ENCODE data around the gene CDCA7. TPM values are rescaled to one million over a fixed set of nuclear protein-coding genes. Genes with fewer than 3 reads are reported as not detected.
"Not testable (repeated sequence)": the region's sequence is repeated elsewhere in the genome, so short reads cannot be mapped to it uniquely, and the experiment has no call there.

Gene CDCA7
- polyA plus RNA-seq = 4.3 TPM

GRCh38 chr2:173354582-173355131 lies at the start of gene CDCA7:
Gene CDCA7 (plus strand): TSS chr2:173354872. CDS start chr2:173354964, 92 bp downstream.
- H3K9me3 Mint-ChIP-seq = peaks cover 0 to 3% (median 0%) of the 10 kb centered on the region in 3 donors
- H3K27me3 Mint-ChIP-seq = peaks cover 33% of the 10 kb centered on the region
- H3K36me3 Mint-ChIP-seq = peaks cover 2% of the 10 kb centered on the region
- peak within 1 kb of the TSS; percentile 81 to 96 (median 90) for H3K4me3 Mint-ChIP-seq
- H3K27ac Mint-ChIP-seq = peak within 1 kb of the TSS; percentile 38 to 90 (median 69)
- peaks cover 5 to 29% (median 15%) of the 10 kb centered on the region in 3 donors for H3K4me1 Mint-ChIP-seq

- H3K4me3 Mint-ChIP-seq = no peak overlapping the region
Observed at GRCh38 chr2:173305303-173305702, 49.4 kb upstream of the CDCA7 start.

GRCh38 chr2:173307293-173307692 lies 47.4 kb upstream of the CDCA7 start:
- H3K4me3 Mint-ChIP-seq = peak overlapping the region in 3 of 4 donors; percentile 39 to 83 (median 65)
- H3K27me3 Mint-ChIP-seq = peaks cover 3% of the 10 kb centered on the region
- peaks cover 0 to 2% (median 0%) of the 10 kb centered on the region in 3 donors for H3K9me3 Mint-ChIP-seq
- H3K27ac Mint-ChIP-seq = no peak overlapping the region
- no peaks in the 10 kb centered on the region for H3K36me3 Mint-ChIP-seq
- peaks cover 5 to 13% (median 12%) of the 10 kb centered on the region in 3 donors for H3K4me1 Mint-ChIP-seq

More at GRCh38 chr2:173305303-173305702, 49.4 kb upstream of the CDCA7 start:
- Mint-ChIP-seq H3K9me3 (peaks cover 0 to 4% (median 2%) of the 10 kb centered on the region in 3 donors), H3K36me3 (no peaks in the 10 kb centered on the region), H3K4me1 (peaks cover 5 to 13% (median 12%) of the 10 kb centered on the region in 3 donors), H3K27ac (no peak overlapping the region), H3K27me3 (peaks cover 3% of the 10 kb centered on the region)

GRCh38 chr2:173309370-173309769 lies 45.3 kb upstream of the CDCA7 start:
- not testable (repeated sequence) for H3K9me3 Mint-ChIP-seq, H3K27ac Mint-ChIP-seq, H3K4me3 Mint-ChIP-seq, H3K36me3 Mint-ChIP-seq, H3K27me3 Mint-ChIP-seq
- peaks cover 5 to 13% (median 12%) of the 10 kb centered on the region in 3 donors for H3K4me1 Mint-ChIP-seq

GRCh38 chr2:173311844-173312606 lies 42.6 kb upstream of the CDCA7 start:
- H3K36me3 Mint-ChIP-seq = no peaks in the 10 kb centered on the region
- H3K4me1 Mint-ChIP-seq = peaks cover 5 to 8% (median 7%) of the 10 kb centered on the region in 3 donors
- no peaks in the 10 kb centered on the region for H3K9me3 Mint-ChIP-seq
- H3K27me3 Mint-ChIP-seq = peaks cover 4% of the 10 kb centered on the region
- H3K4me3 Mint-ChIP-seq = no peak overlapping the region
- H3K27ac Mint-ChIP-seq = no peak overlapping the region

GRCh38 chr2:173323371-173323770 lies 31.3 kb upstream of the CDCA7 start:
- Mint-ChIP-seq H3K27me3 (peaks cover 4% of the 10 kb centered on the region), H3K27ac (no peak overlapping the region), H3K4me3 (no peak overlapping the region), H3K9me3 (peaks cover 4 to 22% (median 16%) of the 10 kb centered on the region in 3 donors), H3K36me3 (peaks cover 5% of the 10 kb centered on the region), H3K4me1 (no peaks in the 10 kb centered on the region)

GRCh38 chr2:173326806-173327205 lies 27.9 kb upstream of the CDCA7 start:
- Mint-ChIP-seq H3K36me3 (peaks cover 3% of the 10 kb centered on the region), H3K4me3 (no peak overlapping the region), H3K27ac (no peak overlapping the region), H3K4me1 (no peaks in the 10 kb centered on the region), H3K27me3 (peaks cover 4% of the 10 kb centered on the region), H3K9me3 (peaks cover 5 to 35% (median 35%) of the 10 kb centered on the region in 3 donors)

- H3K9me3 Mint-ChIP-seq = peaks cover 5 to 37% (median 35%) of the 10 kb centered on the region in 3 donors
- H3K4me1 Mint-ChIP-seq = no peaks in the 10 kb centered on the region
- H3K27me3 Mint-ChIP-seq = peaks cover 4% of the 10 kb centered on the region
- H3K36me3 Mint-ChIP-seq = peaks cover 3% of the 10 kb centered on the region
- no peak overlapping the region for H3K4me3 Mint-ChIP-seq
- no peak overlapping the region for H3K27ac Mint-ChIP-seq
Observed at GRCh38 chr2:173327421-173327820, 27.3 kb upstream of the CDCA7 start.

- not testable (repeated sequence) for H3K4me1 Mint-ChIP-seq, H3K27ac Mint-ChIP-seq, H3K27me3 Mint-ChIP-seq, H3K36me3 Mint-ChIP-seq, H3K4me3 Mint-ChIP-seq
- peaks cover 4 to 33% (median 32%) of the 10 kb centered on the region in 3 donors for H3K9me3 Mint-ChIP-seq
Observed at GRCh38 chr2:173333003-173333402, 21.7 kb upstream of the CDCA7 start.

GRCh38 chr2:173339807-173340206 lies 14.9 kb upstream of the CDCA7 start:
- H3K36me3 Mint-ChIP-seq = peaks cover 4% of the 10 kb centered on the region
- H3K4me1 Mint-ChIP-seq = peaks cover 0 to 3% (median 0%) of the 10 kb centered on the region in 3 donors
- H3K4me3 Mint-ChIP-seq = no peak overlapping the region
- H3K27ac Mint-ChIP-seq = peak overlapping the region in 1 of 3 donors; percentile 31
- peaks cover 8% of the 10 kb centered on the region for H3K27me3 Mint-ChIP-seq
- peaks cover 0 to 7% (median 0%) of the 10 kb centered on the region in 3 donors for H3K9me3 Mint-ChIP-seq

GRCh38 chr2:173343921-173344320 lies 10.8 kb upstream of the CDCA7 start:
- Mint-ChIP-seq H3K4me1 (peaks cover 0 to 3% (median 0%) of the 10 kb centered on the region in 3 donors), H3K27me3 (no peaks in the 10 kb centered on the region), H3K9me3 (peaks cover 3 to 7% (median 5%) of the 10 kb centered on the region in 3 donors), H3K27ac (no peak overlapping the region), H3K4me3 (no peak overlapping the region), H3K36me3 (peaks cover 6% of the 10 kb centered on the region)

- H3K4me3 Mint-ChIP-seq = no peak overlapping the region
Observed at GRCh38 chr2:173346035-173346434, 8.6 kb upstream of the CDCA7 start.

GRCh38 chr2:173347305-173348168 lies 7.1 kb upstream of the CDCA7 start:
- Mint-ChIP-seq H3K4me3 (no peak overlapping the region), H3K27me3 (peaks cover 5% of the 10 kb centered on the region), H3K36me3 (peaks cover 2% of the 10 kb centered on the region), H3K27ac (no peak overlapping the region), H3K4me1 (peaks cover 0 to 2% (median 1%) of the 10 kb centered on the region in 3 donors), H3K9me3 (peaks cover 3 to 7% (median 4%) of the 10 kb centered on the region in 3 donors)

More at GRCh38 chr2:173346035-173346434, 8.6 kb upstream of the CDCA7 start:
- Mint-ChIP-seq H3K9me3 (peaks cover 3 to 7% (median 6%) of the 10 kb centered on the region in 3 donors), H3K4me1 (peaks cover 0 to 4% (median 2%) of the 10 kb centered on the region in 3 donors), H3K36me3 (peaks cover 4% of the 10 kb centered on the region), H3K27me3 (no peaks in the 10 kb centered on the region), H3K27ac (peak overlapping the region in 1 of 3 donors; percentile 95)

- Mint-ChIP-seq H3K4me3 (no peak overlapping the region), H3K27ac (no peak overlapping the region), H3K4me1 (peaks cover 6 to 7% (median 6%) of the 10 kb centered on the region in 3 donors), H3K36me3 (peaks cover 4% of the 10 kb centered on the region), H3K27me3 (peaks cover 17% of the 10 kb centered on the region), H3K9me3 (peaks cover 3 to 7% (median 5%) of the 10 kb centered on the region in 3 donors)
Observed at GRCh38 chr2:173349287-173349686, 5.4 kb upstream of the CDCA7 start.
